ENCODE data around the gene ABI3BP.
"Not testable (repeated sequence)": the region's sequence is repeated elsewhere in the genome, so short reads cannot be mapped to it uniquely, and the experiment has no call there.

ABI3BP gene

DNA sequence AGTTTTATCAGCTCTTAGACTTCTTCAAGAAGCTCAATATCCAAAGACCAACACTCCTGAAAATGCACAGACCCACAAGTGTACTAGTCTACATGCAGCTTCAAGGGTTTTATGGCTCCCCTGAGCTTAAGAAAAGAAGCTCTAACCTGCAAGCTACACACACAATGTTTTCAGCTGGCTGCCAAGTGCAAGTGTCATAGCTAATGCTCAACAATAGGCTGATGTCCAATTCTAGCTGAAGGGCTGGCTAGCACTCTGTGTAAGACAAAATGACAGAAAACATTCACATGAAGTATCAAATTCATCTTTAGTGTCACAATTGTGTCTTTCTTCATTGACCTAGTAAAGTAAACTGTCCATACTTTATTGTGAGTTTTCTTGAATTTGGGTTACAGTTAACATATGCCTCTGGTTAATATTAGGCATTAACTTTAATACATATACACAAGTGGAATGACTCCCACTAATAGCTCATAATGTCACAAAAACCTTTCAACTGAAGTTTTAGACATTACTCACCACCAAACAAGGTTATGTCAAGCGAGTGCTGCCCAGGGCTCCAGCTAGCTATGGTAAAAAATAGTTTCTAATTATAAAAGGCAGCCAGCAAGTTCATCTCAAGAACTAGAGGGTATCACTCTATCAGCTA lies 15.1 kb downstream of the ABI3BP start:
- DNase-seq = no peak

DNA sequence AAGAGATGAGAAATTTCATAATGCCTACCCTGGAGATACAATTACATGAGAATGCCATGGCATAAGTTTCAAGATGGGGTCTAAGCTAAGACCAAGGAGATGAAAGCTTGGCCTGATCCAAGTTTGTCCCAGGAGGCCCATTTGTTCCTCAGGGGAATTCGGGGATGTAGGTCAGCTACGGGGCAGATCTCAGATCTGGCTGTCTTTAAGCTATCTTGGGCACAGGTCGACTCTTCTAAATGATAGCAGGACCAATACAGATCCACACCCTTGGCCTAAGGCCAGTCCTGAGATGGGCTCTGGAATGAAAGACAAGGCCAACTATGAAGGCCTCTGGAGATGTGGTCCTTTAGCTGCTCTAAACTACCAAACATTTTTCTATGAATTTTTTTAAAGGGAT lies 16.6 kb downstream of the ABI3BP start:
- DNase-seq = no peak

GRCh38 chr3:100975714-100976113 lies 17.5 kb downstream of the ABI3BP start:
- no peak for DNase-seq

GRCh38 chr3:100973594-100973993 lies 19.6 kb downstream of the ABI3BP start:
- DNase-seq = no peak

DNA sequence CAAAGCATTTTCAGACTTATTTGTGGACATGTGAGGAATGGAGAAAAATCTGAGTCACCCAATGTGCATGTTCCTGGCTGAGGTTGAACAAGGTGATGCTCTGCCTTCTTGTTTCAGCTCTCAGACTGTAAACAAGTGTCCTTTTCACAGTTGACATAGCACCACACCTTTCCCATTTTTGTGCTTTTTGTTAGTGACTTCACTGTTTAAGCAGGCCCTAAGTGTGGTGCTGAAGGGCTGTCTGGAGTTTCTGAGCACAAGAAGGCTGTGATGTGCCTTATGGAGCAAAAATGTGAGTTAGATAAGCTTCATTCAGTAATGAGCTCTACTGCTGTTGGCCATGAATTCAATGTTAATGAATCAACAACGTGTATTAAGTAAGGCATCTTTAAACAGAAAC lies 20.4 kb downstream of the ABI3BP start:
- DNase-seq = no peak

DNA sequence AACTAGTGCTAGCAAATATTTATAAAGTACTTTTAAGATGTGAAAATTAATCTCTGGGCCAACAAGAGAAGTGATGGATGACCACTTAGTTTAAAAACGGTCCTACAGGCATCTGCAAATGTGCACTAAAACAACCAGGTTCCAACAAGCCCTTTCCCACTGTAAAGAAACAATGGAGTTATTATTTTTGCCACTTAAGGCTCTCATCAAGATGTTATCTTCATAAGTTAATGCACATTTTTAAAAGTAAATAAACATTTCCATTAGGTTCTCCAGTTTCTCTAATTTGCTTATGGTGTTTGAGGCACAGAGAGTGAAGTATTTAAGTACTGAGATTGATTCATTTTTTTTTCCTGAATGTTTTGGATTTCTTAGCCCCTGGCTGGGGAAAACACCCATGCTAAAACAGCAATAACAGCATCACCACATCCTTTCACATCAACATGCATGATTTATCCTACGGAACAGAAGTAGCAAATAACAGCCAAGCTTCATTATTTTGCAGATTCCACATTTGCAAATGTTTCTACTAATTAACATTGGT lies 20.8 kb downstream of the ABI3BP start:
- peak; percentile 3 for DNase-seq

- DNase-seq = no peak
These were observed 21.4 kb downstream of the ABI3BP start for GRCh38 chr3:100971798-100972197.

GRCh38 chr3:100970477-100970990 lies 22.7 kb downstream of the ABI3BP start:
- DNase-seq = no peak

- no peak for DNase-seq
These were observed 24.0 kb downstream of the ABI3BP start for GRCh38 chr3:100968932-100969906.

DNA sequence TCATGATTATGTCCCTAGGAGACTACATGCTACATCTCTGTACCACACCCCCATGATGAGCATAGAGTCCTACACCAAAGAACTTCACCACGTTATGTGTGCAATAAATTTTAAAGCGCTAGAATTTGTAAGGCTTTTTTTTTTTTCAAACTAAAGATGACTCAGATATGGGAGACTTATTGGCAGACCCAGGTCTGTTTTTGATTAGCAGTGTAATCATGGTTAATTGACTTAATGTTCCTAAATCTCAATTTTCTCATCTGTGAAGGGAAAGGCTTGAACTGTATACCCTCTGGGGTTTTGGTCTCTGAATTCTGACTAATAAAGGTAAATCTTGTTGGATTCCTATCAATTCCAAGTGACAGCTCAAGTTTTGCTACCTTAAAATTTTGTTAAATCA lies 26.4 kb downstream of the ABI3BP start:
- DNase-seq = no peak

- DNase-seq = no peak
These were observed 27.2 kb downstream of the ABI3BP start for GRCh38 chr3:100966049-100966491.

DNA sequence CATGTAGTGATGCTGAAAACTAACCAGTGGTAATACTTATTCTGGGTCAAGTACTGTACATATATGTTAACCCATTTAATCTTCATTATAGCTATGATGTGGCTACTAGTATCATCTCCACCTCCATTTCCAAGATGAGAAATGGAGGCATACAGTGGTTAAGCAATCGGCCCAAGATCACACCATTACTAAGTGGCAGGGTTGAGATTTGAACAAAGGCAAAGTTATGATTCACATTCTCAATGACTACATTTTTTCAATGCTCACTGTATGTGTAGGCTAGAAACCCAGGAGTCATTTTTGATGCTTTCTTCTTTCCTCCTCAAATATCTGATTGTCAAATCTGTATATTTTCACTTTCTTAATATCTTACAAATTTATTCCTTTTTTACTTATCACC lies 30.2 kb downstream of the ABI3BP start:
- DNase-seq = no peak

DNA sequence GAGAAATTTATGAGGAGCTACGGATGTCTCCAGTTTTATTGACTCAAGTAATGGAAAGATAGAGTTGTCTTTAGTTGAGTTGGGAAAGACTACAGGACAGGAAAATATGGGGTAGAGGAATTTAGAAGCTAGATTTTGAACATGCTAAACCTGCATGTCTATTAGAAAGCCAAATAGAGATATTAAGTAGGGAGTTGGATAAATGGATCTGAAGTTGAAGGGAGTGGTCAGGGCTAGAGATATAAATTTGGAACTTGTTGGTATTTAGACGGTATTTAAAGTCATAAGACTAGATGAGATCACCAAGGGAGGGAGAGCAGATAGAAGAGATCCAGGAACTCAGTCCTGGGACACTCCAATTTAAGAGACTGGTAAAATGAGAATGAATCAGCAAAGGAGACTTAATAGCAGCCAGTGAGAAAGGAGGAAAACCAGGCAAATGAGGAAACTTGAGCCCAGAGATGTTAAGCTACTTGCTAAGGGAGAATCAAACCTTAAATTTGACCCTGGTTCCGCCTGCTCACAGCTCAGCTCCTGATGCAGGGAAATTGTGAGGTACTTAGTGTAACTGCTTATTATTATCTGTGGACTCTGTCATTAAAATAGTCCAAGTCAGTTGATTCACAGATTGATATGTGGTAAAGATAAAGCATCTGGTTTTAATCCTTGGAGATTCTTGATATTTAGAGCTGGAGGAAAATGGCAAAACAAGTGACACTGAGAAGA lies 35.8 kb downstream of the ABI3BP start:
- DNase-seq = no peak

DNA sequence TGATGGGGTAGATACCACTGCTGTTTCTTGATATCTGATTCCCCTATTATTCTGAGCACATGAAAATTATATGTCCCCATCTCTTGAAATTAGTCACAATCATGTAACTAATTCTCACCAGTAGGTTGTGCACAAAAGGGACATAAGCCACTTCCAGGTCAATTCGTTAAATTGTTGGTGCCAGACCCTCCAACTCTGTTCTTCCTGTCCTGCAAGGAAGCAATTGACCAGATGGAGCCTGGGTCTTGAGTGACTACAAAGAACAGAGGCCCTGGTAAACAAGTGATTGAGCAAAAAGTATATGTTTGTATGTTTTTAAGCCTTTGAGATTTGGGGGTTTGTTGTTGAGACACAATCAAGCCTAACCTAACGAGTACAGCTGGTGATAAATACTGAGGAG lies 36.9 kb downstream of the ABI3BP start:
- DNase-seq = no peak

DNA sequence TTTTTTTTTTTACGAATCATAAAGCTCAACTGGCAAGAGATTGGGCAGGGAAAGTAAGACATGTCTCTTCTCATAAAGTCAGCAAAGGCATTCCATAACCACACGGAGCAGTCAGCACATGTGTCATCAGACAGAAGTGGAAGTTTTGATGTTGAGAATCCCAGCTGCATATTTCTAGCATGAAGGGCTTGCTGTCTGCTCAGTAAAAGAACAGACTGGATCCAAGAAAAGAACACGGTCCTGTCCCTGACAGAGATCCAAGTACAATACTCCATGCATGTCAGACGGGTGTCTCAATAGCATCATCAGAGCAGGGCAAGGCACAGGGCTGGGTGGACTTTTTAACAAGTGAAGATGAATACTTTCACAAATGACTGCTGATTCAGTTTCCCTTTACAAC lies 38.2 kb downstream of the ABI3BP start:
- DNase-seq = no peak

GRCh38 chr3:100954199-100954935 lies 38.9 kb downstream of the ABI3BP start:
- DNase-seq = no peak

- no peak for DNase-seq
These were observed 40.1 kb downstream of the ABI3BP start for GRCh38 chr3:100953103-100953502.

DNA sequence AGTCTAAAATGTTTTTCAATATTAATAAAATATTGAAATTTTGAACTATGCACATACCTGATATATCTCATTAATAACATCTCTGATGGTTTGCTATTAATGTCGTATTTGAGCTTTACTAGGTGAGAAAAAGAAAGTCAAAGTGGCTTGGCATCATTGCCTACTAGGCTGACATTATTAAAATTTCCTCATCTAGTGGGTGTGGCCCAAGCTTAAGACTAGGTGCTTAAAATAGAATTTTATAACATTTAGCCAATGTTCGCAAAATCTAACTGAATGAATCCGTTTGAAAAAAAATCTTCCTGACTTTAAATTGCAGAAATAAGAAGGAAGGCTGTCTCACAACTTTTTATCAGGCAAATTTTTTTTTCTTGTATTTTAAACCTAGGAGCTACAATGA lies 46.1 kb downstream of the ABI3BP start:
- no peak for DNase-seq

DNA sequence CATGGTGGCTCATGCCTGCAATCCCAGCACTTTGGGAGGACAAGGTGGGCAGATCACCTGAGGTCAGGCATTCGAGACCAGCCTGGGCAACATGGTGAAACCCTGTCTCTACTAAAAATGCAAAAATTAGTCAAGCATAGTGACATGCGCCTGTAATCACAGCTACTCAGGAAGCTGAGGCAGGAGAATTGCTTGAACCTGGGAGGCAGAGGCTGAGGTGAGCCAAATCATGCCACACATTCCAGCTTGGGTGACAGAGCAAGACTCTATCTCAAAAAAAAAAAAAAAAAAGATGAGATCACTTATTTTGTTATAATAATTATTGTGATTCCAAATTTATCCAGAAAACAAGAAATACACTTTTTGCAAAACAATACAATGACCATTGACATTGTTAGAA lies 47.1 kb downstream of the ABI3BP start:
- DNase-seq = not testable (repeated sequence)

- no peak for DNase-seq
These were observed 51.8 kb downstream of the ABI3BP start for GRCh38 chr3:100941451-100941850.

DNA sequence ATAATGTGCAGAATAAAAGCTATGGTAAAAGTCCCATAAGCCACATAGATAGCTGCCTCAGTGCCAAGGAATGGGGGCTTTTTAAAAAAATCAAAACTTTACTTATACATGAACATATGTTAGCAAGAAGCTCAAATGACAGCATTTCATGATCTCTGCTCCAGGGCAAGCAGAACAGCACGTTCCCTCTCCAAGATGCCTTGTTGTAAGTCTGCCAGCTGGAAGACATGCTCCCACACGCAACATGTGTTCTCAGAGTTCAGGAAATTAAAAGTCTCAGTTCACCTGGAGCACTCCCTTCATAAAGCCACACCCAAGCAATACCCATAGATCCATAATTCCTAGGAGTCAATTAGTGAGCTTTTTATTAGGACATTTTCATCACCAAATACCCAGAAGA lies 52.2 kb downstream of the ABI3BP start:
- no peak for DNase-seq

- no peak for DNase-seq
These were observed 56.3 kb downstream of the ABI3BP start for GRCh38 chr3:100936931-100937330.
